SU-DHL-6 (cell line): Measurements from ENCODE around the gene ESAM.

Experiments
- H2AFZ ChIP-seq: fragments of 200-600 bp; sonication (generic); 2 replicates; pipeline ENCODE4 v1.6.1; 2014; ENCODE audit warnings: low read depth, mild to moderate bottlenecking, moderate library complexity, mixed read lengths, antibody characterized with exemption, low read length; ENCODE audit not compliant: severe bottlenecking
- H3F3A ChIP-seq: fragments of 200-600 bp; shearing (Covaris generic); 2 replicates; pipeline ENCODE4 v1.6.0; 2016; ENCODE audit warnings: antibody characterized with exemption, mild to moderate bottlenecking; ENCODE audit not compliant: insufficient read depth
- H3K27ac ChIP-seq: fragments of 200-600 bp; sonication (generic); 2 replicates; pipeline ENCODE4 v1.5.1; 2016; ENCODE audit warnings: low read depth, mild to moderate bottlenecking, low read length, moderate library complexity, mixed read lengths
- H3K27me3 ChIP-seq: fragments of 200-600 bp; sonication (generic), shearing (Covaris generic); 2 replicates; pipeline ENCODE4 v1.6.0; 2014; ENCODE audit warnings: mild to moderate bottlenecking, low read length
- H3K36me3 ChIP-seq: fragments of 200-600 bp; sonication (generic); 2 replicates; pipeline ENCODE4 v1.6.1; 2014; ENCODE audit warnings: mild to moderate bottlenecking, low read length, mixed read lengths
- H3K4me2 ChIP-seq: fragments of 300-600, 200-600 bp; shearing (Covaris generic), sonication (generic); 2 replicates; pipeline ENCODE4 v1.6.0; 2014; ENCODE audit warnings: low read length, low read depth, mild to moderate bottlenecking; ENCODE audit not compliant: poor library complexity, severe bottlenecking
- H3K4me3 ChIP-seq: fragments of 200-600 bp; sonication (generic); 2 replicates; pipeline ENCODE4 v1.5.1; 2014; ENCODE audit warnings: antibody characterized with exemption, low read length, mild to moderate bottlenecking, mixed read lengths; ENCODE audit not compliant: insufficient read depth, poor library complexity, severe bottlenecking
- H3K79me2 ChIP-seq: fragments of 200-600 bp; sonication (generic); 2 replicates; pipeline ENCODE4 v1.6.1; 2014; ENCODE audit warnings: mild to moderate bottlenecking, low read length, moderate library complexity; ENCODE audit not compliant: insufficient read depth
- H3K9ac ChIP-seq: fragments of 200-600 bp; sonication (generic); 2 replicates; pipeline ENCODE4 v1.7.0; 2014; ENCODE audit warnings: mild to moderate bottlenecking, low read length
- H3K9me2 ChIP-seq: fragments of 200-600 bp; sonication (generic); replicated peaks from 2 replicates; pipeline ENCODE4 v1.6.1; 2014; ENCODE audit warnings: low read length; ENCODE audit not compliant: insufficient read depth
- H3K9me3 ChIP-seq: fragments of 200-600 bp; sonication (generic); 2 replicates; pipeline ENCODE4 v1.6.1; 2014; ENCODE audit warnings: low read length, mixed read lengths; ENCODE audit not compliant: insufficient read depth
- H4K20me1 ChIP-seq: fragments of 200-600 bp; sonication (generic); 2 replicates; pipeline ENCODE4 v1.6.1; 2014; ENCODE audit warnings: low read depth, mild to moderate bottlenecking, antibody characterized with exemption, low read length, moderate library complexity, mixed read lengths
- EZH2phosphoT487 ChIP-seq: fragments of 200-600 bp; sonication (generic), shearing (Covaris generic); conservative IDR thresholded peaks from 2 replicates; pipeline ENCODE4 v1.6.1; 2018; ENCODE audit warnings: mild to moderate bottlenecking, antibody characterized with exemption, low read length, moderate library complexity, mixed read lengths
- TF ChIP-seq, protein P1 (sequence below): fragments of 200-600 bp; sonication (generic); IDR thresholded peaks from one replicate; pipeline ENCODE4 v1.5.1; 2017; ENCODE audit warnings: antibody characterized with exemption, mild to moderate bottlenecking, low read length, moderate library complexity; ENCODE audit not compliant: insufficient read depth, poor library complexity, severe bottlenecking

Gene ESAM

DNA sequence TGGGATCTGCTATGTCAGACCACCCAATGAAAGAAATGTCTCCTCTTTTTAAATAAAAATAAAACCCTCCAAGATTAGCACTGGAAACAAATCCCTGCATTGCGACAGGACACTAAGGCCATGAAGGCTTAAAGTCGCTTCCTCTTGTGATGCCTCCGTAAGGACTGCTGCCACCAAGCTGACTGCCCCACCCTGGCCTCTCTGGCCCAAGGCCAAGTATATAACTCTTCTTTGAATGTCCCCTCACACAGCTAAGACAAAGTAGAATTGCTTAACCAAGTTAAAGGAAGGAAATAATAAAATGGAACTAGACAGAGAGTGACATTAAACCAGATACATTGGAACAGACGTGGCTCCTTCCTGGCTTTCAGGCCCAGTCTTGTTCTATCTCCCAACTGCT lies 29.9 kb downstream of the ESAM start:
- H2AFZ ChIP-seq, result no peak overlapping the region
- H3K9ac ChIP-seq, result no peak overlapping the region
- H3K27me3 ChIP-seq, result no peaks in the 10 kb centered on the region
- no peak overlapping the region for H3K4me3 ChIP-seq
- no peak for TF ChIP-seq EZH2phosphoT487
- TF ChIP-seq, protein P1, sequence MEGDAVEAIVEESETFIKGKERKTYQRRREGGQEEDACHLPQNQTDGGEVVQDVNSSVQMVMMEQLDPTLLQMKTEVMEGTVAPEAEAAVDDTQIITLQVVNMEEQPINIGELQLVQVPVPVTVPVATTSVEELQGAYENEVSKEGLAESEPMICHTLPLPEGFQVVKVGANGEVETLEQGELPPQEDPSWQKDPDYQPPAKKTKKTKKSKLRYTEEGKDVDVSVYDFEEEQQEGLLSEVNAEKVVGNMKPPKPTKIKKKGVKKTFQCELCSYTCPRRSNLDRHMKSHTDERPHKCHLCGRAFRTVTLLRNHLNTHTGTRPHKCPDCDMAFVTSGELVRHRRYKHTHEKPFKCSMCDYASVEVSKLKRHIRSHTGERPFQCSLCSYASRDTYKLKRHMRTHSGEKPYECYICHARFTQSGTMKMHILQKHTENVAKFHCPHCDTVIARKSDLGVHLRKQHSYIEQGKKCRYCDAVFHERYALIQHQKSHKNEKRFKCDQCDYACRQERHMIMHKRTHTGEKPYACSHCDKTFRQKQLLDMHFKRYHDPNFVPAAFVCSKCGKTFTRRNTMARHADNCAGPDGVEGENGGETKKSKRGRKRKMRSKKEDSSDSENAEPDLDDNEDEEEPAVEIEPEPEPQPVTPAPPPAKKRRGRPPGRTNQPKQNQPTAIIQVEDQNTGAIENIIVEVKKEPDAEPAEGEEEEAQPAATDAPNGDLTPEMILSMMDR, result no peak
- no peaks in the 10 kb centered on the region for H3K36me3 ChIP-seq
- H3K9me2 ChIP-seq, result no peaks in the 10 kb centered on the region
- no peaks in the 10 kb centered on the region for H3K9me3 ChIP-seq
- H3K79me2 ChIP-seq, result no peaks in the 10 kb centered on the region
- H3K27ac ChIP-seq, result no peak overlapping the region
- no peaks in the 10 kb centered on the region for H3F3A ChIP-seq
- H3K4me2 ChIP-seq, result no peak overlapping the region
- H4K20me1 ChIP-seq, result no peaks in the 10 kb centered on the region

DNA sequence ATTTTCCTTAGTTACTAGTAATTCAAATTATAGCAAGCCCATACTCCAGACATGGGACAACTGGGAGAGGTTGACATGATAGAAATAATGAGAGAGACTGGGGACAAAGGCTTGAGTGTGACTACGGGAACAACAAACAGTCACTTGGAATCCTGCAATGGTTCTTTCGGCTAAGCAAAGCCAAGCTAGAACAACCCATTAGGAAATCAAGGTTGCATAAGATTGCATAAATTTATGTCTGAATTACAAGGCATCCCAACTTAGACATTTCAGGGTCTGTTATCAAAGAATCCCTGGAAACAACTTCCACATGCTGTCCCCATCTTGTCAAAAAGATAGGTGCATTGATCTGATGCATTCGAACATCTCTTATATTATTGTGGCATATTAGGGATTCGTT lies 32.5 kb downstream of the ESAM start:
- Histone ChIP-seq H3K4me2 (no peak overlapping the region), H3K79me2 (no peaks in the 10 kb centered on the region)
- no peak for TF ChIP-seq EZH2phosphoT487
- TF ChIP-seq, protein P1, result no peak

DNA sequence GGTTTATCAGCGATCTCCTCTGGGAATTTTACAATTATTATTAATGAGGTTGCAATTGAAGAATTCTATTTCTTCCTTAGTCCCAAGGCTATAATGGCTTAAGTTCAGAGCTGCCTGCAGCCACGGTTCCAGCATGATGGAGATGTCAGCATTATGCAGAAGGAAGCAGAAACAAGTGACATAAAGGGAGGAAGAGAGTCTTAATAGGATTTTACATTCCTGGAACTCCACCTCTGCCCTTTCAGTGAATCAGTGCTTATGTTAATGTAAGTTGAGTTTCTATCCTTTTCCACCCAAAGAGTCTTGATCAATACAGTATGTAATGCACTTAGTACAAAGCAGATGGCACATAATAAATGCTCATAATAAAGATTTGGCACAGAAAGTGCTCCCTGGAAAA lies 34.0 kb downstream of the ESAM start:
- Histone ChIP-seq H3K79me2 (no peaks in the 10 kb centered on the region), H3K9ac (no peak overlapping the region), H3K9me2 (no peaks in the 10 kb centered on the region), H3K4me3 (no peak overlapping the region), H3F3A (no peaks in the 10 kb centered on the region), H3K36me3 (no peaks in the 10 kb centered on the region), H2AFZ (no peak overlapping the region), H3K27me3 (no peaks in the 10 kb centered on the region), H3K4me2 (no peak overlapping the region), H3K27ac (no peak overlapping the region), H4K20me1 (no peaks in the 10 kb centered on the region), H3K9me3 (no peaks in the 10 kb centered on the region)
- no peak for TF ChIP-seq EZH2phosphoT487
- TF ChIP-seq, protein P1, result no peak

More for the DNA sequence above, 32.5 kb downstream of the ESAM start:
- no peaks in the 10 kb centered on the region for H3K9me3 ChIP-seq
- no peak overlapping the region for H3K4me3 ChIP-seq
- no peaks in the 10 kb centered on the region for H3F3A ChIP-seq
- H3K27ac ChIP-seq, result no peak overlapping the region
- H2AFZ ChIP-seq, result no peak overlapping the region
- H3K9me2 ChIP-seq, result no peaks in the 10 kb centered on the region
- no peaks in the 10 kb centered on the region for H3K36me3 ChIP-seq
- H3K9ac ChIP-seq, result no peak overlapping the region
- no peaks in the 10 kb centered on the region for H4K20me1 ChIP-seq
- no peaks in the 10 kb centered on the region for H3K27me3 ChIP-seq
